Retinal pigment epithelial cell (primary cell): ENCODE results near the gene TTC16.

Experiments
- DNase-seq: peaks from one replicate; pipeline ENCODE4 v3.0.0-alpha.2; 2010; ENCODE audit warnings: low read depth
- H3K4me3 ChIP-seq: 2 replicates; pipeline ENCODE4 v1.5.1; 2011; ENCODE audit warnings: mild to moderate bottlenecking, low read length, control low read depth, moderate library complexity
- TF ChIP-seq, protein P1 (sequence below): conservative IDR thresholded peaks from 2 replicates; pipeline ENCODE4 v1.5.1; 2011; ENCODE audit warnings: low read depth, low read length, control low read depth, inconsistent platforms

Gene TTC16

DNA sequence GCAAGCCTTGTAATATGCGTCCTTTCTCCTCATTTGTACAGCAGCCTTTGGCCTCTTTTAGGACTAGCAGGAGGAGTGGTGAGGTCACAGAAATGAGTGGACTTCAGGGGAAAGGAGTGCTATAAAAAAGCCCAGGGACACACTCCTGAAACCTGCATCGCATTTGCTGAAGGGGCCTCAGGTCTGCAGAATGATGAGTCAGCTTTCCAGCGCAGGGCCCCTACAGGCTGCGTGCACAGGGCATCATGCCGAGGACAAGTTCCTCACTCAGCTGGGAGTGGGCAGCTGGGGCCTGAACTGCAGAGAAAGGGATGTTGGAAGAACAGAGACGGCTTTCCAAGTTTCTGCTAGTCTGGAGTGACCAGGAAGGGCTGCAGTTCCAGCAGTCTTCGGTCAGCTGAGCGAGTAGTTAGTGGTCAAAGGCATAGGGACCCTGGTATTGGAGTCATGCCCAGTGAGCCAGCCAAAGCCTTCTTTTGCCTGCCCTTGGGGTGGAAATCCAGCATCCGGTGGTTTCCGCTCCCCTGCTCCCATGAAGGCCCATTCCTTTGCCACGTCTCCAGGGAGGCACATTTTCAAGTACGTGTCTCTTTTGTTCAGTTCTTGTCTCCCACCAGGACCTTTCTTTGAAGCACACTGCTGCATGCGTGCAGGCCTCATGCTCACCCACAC, 26.4 kb upstream of the TTC16 start:
- TF ChIP-seq, protein P1, sequence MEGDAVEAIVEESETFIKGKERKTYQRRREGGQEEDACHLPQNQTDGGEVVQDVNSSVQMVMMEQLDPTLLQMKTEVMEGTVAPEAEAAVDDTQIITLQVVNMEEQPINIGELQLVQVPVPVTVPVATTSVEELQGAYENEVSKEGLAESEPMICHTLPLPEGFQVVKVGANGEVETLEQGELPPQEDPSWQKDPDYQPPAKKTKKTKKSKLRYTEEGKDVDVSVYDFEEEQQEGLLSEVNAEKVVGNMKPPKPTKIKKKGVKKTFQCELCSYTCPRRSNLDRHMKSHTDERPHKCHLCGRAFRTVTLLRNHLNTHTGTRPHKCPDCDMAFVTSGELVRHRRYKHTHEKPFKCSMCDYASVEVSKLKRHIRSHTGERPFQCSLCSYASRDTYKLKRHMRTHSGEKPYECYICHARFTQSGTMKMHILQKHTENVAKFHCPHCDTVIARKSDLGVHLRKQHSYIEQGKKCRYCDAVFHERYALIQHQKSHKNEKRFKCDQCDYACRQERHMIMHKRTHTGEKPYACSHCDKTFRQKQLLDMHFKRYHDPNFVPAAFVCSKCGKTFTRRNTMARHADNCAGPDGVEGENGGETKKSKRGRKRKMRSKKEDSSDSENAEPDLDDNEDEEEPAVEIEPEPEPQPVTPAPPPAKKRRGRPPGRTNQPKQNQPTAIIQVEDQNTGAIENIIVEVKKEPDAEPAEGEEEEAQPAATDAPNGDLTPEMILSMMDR = no peak
- H3K4me3 ChIP-seq = no peak overlapping the region

DNA sequence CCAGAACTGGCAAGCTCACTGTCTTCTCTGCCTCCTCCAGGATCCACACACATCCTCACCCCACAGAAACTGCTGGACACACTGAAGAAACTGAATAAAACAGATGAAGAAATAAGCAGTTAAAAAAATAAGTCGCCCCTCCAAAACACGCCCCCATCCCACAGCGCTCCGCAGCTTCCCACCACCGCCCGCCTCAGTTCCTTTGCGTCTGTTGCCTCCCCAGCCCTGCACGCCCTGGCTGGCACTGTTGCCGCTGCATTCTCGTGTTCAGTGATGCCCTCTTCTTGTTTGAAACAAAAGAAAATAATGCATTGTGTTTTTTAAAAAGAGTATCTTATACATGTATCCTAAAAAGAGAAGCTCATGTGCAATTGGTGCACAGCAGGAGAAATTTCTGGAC, 25.1 kb upstream of the TTC16 start:
- H3K4me3 ChIP-seq = no peak overlapping the region
- DNase-seq = no peak
- TF ChIP-seq, protein P1 = no peak

More for the DNA sequence above, 26.4 kb upstream of the TTC16 start:
- DNase-seq = no peak

DNA sequence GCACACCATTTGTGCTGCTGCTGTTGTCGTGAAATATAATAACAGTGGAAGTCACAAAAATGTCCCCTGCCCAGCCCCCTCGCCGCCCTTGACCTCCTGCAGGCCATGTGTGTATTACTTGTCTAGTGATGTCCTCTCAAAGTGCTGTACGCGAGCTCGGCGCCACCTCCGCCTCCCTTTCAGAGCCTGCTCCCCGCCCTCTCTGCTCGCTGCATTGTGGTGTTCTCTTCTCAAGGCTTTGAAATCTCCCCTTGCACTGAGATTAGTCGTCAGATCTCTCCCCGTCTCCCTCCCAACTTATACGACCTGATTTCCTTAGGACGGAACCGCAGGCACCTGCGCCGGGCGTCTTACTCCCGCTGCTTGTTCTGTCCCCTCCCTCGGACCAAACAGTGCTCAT, 23.8 kb upstream of the TTC16 start:
- H3K4me3 ChIP-seq = no peak overlapping the region
- no peak for DNase-seq
- TF ChIP-seq, protein P1 = no peak

DNA sequence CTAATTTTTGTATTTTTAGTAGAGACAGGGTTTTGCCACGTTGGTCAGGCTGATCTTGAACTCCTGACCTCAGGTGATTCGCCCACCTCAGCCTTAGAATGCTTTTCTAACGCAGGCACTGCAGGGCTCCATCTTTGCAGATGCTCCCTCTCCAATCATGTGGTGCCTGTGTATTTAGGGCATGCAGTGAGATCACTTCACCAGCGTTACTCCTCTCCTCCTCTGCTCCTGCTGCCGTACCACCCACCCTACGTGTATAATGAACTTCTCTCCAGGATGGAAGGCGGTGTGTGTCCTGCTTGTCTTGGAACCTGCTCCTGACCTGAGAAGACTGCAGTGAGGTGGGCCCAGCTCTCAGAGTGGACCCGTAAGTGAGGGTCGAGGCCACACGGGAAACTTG, 22.7 kb upstream of the TTC16 start:
- no peak overlapping the region for H3K4me3 ChIP-seq
- TF ChIP-seq, protein P1 = no peak
- no peak for DNase-seq

DNA sequence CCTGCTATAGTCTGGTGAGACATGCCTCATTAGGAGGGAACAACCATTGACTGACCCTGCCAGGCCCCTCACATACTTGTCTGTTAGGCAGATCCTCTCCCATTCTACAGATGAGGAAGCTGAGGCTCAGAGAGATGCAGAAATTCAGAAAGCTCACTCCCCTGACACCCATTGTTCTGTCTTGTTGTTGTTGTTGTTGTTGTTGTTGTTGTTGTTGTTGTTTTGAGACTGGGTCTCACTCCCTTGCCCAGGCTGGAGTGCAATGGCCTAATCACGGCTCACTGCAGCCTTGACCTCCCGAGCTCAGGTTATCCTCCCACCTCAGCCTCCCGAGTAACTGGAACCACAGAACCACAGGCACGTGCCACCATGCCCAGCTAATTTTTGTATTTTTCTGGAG, 22.2 kb upstream of the TTC16 start:
- no peak for DNase-seq
- TF ChIP-seq, protein P1 = no peak
- no peak overlapping the region for H3K4me3 ChIP-seq

DNA sequence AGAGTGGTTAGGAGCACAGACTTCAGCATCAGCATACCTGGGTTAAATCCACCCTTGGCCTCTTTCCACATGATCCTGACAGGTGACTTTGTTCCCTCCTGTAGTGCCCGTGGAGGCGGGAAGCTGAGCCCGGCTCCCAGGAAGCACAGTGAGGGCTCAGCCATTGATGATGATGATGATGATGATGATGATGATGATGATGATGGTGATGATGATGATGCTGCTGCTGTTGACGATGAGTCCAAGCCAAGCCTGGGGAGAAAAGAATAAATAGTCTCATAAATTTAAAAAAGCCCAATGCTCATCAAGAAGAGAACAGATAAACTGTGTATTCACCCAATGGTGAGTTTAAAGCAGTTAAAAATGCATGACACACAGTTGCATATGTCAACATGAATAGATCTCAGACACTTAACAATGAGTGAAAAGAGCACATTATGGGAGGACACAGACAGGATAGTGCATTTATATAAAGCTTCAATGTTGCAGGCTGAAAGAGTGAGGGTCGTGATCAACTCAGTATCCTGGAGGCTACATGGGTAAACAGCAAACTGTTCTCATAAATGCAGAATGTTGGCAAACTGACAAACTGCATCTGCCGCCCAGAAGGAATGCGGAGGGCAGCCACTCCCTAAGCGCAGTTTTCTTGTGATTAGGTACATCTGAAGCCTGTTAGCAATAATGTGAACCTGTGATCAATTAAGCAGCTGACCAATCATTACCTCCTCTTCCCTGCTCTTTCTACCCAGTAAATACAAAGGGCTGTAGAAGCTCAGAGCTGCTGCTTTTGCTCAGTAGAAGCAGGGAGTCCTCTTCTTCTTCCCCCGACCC, 20.8 kb upstream of the TTC16 start:
- DNase-seq = no peak
- H3K4me3 ChIP-seq = no peak overlapping the region
- TF ChIP-seq, protein P1 = no peak

DNA sequence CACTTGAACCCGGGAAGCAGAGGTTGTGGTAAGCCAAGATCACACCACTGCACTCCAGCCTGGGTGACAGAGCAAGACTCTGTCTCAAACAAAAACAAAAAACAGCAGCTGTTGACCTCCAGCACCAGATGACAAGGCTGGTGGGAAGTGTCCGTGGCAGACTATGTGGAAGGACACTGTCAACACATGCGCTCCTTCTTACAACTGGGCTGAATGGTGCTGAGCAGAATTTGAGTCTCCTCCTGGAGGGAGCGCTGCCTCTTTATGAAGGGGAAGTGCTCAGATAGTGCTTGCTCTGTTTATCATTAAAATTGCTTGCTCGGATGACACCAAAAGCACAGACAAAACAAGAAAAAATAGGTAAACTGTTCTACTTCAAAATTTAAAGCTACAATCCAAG, 18.3 kb upstream of the TTC16 start:
- TF ChIP-seq, protein P1 = no peak
- DNase-seq = no peak
- no peak overlapping the region for H3K4me3 ChIP-seq
